Natural killer cell (primary cell): ENCODE results near the gene ALDH3B1. TPM values are rescaled to one million over a fixed set of nuclear protein-coding genes. Genes with fewer than 3 reads are reported as not detected.

Source experiments
- ATAC-seq, 3 donors: fragments of 150-1000 bp in 2 of 3; fragments of 200-7000 bp in 1 of 3; cut with Tn5 transposase; 1 replicate in 1 of 3; 2 replicates in 2 of 3; pipeline ENCODE4 v1.10.0; 2021; ENCODE audit warnings: mild to moderate bottlenecking in 2 of 3, moderate library complexity in 2 of 3
- DNase-seq, 2 donors: peaks; one replicate each; pipeline versions ENCODE4 v3.0.0 to v3.0.0-alpha.2; 2013 to 2021; ENCODE audit warnings: mixed read lengths in 1 of 2
- H3K27ac ChIP-seq: one replicate; pipeline ENCODE4 v1.5.1; 2013; ENCODE audit warnings: mild to moderate bottlenecking, low read length
- H3K27me3 ChIP-seq: one replicate; pipeline ENCODE4 v1.6.1; 2013; ENCODE audit warnings: low read length; ENCODE audit not compliant: control insufficient read depth, insufficient read depth
- H3K36me3 ChIP-seq: one replicate; pipeline ENCODE4 v1.6.1; 2013; ENCODE audit warnings: low read length; ENCODE audit not compliant: control insufficient read depth, insufficient read depth
- H3K4me1 ChIP-seq: one replicate; pipeline ENCODE4 v1.6.1; 2013; ENCODE audit warnings: low read length; ENCODE audit not compliant: control insufficient read depth, insufficient read depth
- H3K4me3 ChIP-seq: one replicate; pipeline ENCODE4 v1.5.1; 2013; ENCODE audit warnings: low read length
- H3K9me3 ChIP-seq: one replicate; pipeline ENCODE4 v1.6.1; 2013; ENCODE audit warnings: low read length; ENCODE audit not compliant: control insufficient read depth, insufficient read depth
- H3K27ac Mint-ChIP-seq, 2 donors: one replicate each; pipeline ENCODE4 v1.8.0; 2022; ENCODE audit warnings: mild to moderate bottlenecking in 2 of 2, mixed read lengths in 2 of 2, moderate library complexity in 1 of 2
- H3K27me3 Mint-ChIP-seq, 2 donors: one replicate each; pipeline ENCODE4 v1.8.0; 2022; ENCODE audit warnings: low read depth in 2 of 2, mixed read lengths in 2 of 2
- H3K36me3 Mint-ChIP-seq: one replicate; pipeline ENCODE4 v1.8.0; 2022; ENCODE audit warnings: mixed read lengths
- H3K4me1 Mint-ChIP-seq, 2 donors: one replicate each; pipeline ENCODE4 v1.8.0; 2022; ENCODE audit warnings: mixed read lengths in 2 of 2
- H3K4me3 Mint-ChIP-seq: one replicate; pipeline ENCODE4 v1.8.0; 2022; ENCODE audit warnings: mild to moderate bottlenecking, moderate library complexity, mixed read lengths
- H3K9me3 Mint-ChIP-seq, 2 donors: one replicate each; pipeline ENCODE4 v1.8.0; 2022; ENCODE audit warnings: mixed read lengths in 2 of 2
- CTCF ChIP-seq: fragments of 200-600 bp; IDR thresholded peaks from one replicate; pipeline ENCODE4 v1.8.0; 2022; ENCODE audit warnings: antibody characterized with exemption
- WGBS: methylation state at CpG from one replicate; pipeline ENCODE4 v1.1.7; 2013; ENCODE audit warnings: missing lambda C conversion rate; ENCODE audit not compliant: insufficient coverage; 5-methylcytosine and 5-hydroxymethylcytosine counted together
- intact Hi-C: fragments of 100-400 bp; cut with micrococcal nuclease; formaldehyde crosslinking; loops from one replicate; pipeline ENCODE4 v1.14.2; 2022
- total RNA-seq, 4 donors: library from RNA; stranded (reverse); fragments of 120-200 nt in 1 of 4; gene quantifications; one replicate each; pipeline versions ENCODE4 v1.2.3 to v1.2.4, GENCODE V29; 2013 to 2022

The ALDH3B1 gene
- total RNA-seq, 3 donors from 2014 or later (not counting 1 experiment from before 2014, with no cell fraction given) = 2.4 to 9.0 (median 4.0) TPM

GRCh38 chr11:68014157-68014946 is 4.2 kb downstream of the ALDH3B1 start:
- no peaks in the 10 kb centered on the region for H3K36me3 Mint-ChIP-seq
- Histone ChIP-seq H3K9me3 (no peaks in the 10 kb centered on the region), H3K4me1 (peaks cover 39% of the 10 kb centered on the region), H3K4me3 (no peak overlapping the region), H3K27me3 (no peaks in the 10 kb centered on the region), H3K36me3 (no peaks in the 10 kb centered on the region), H3K27ac (no peak overlapping the region)
- intact Hi-C loops = no loop called here
- H3K4me1 Mint-ChIP-seq = peaks cover 16 to 24% of the 10 kb centered on the region in 2 donors
- WGBS = 65% methylated on average over 16 of the region's 16 CpGs
- H3K27me3 Mint-ChIP-seq = no peaks in the 10 kb centered on the region
- no peak overlapping the region for H3K4me3 Mint-ChIP-seq
- no peak for DNase-seq
- no peak for TF ChIP-seq CTCF
- no peaks in the 10 kb centered on the region for H3K9me3 Mint-ChIP-seq
- no peak overlapping the region for H3K27ac Mint-ChIP-seq
- no peak for ATAC-seq

- no peak overlapping the region for H3K27ac Mint-ChIP-seq
- H3K9me3 Mint-ChIP-seq = no peaks in the 10 kb centered on the region
- no peak overlapping the region for H3K27ac ChIP-seq
- H3K9me3 ChIP-seq = no peaks in the 10 kb centered on the region
- H3K4me1 Mint-ChIP-seq = peaks cover 9 to 18% of the 10 kb centered on the region in 2 donors
- H3K4me3 Mint-ChIP-seq = no peak overlapping the region
- H3K36me3 ChIP-seq = no peaks in the 10 kb centered on the region
- intact Hi-C loops = no loop called here
- H3K36me3 Mint-ChIP-seq = no peaks in the 10 kb centered on the region
- H3K4me3 ChIP-seq = no peak overlapping the region
- TF ChIP-seq CTCF = no peak
- no peak for ATAC-seq
- WGBS = 86% methylated on average over 19 of the region's 19 CpGs
- no peak for DNase-seq
- no peaks in the 10 kb centered on the region for H3K27me3 Mint-ChIP-seq
- peaks cover 33% of the 10 kb centered on the region for H3K4me1 ChIP-seq
- H3K27me3 ChIP-seq = no peaks in the 10 kb centered on the region
Observed at GRCh38 chr11:68014947-68015447, 4.9 kb downstream of the ALDH3B1 start.

- TF ChIP-seq CTCF = no peak
- 96% methylated on average over 8 of the region's 8 CpGs for WGBS
- no peak overlapping the region for H3K27ac Mint-ChIP-seq
Observed at GRCh38 chr11:68015467-68015866, 5.3 kb downstream of the ALDH3B1 start.

More at GRCh38 chr11:68015467-68015866, 5.3 kb downstream of the ALDH3B1 start:
- no peaks in the 10 kb centered on the region for H3K36me3 Mint-ChIP-seq
- no peak overlapping the region for H3K27ac ChIP-seq
- H3K4me1 Mint-ChIP-seq = peaks cover 5 to 13% of the 10 kb centered on the region in 2 donors
- no peak overlapping the region for H3K4me3 ChIP-seq
- intact Hi-C loops = no loop called here
- peaks cover 28% of the 10 kb centered on the region for H3K4me1 ChIP-seq
- no peaks in the 10 kb centered on the region for H3K27me3 Mint-ChIP-seq
- no peaks in the 10 kb centered on the region for H3K9me3 Mint-ChIP-seq
- ATAC-seq (no peak), DNase-seq (no peak)
- no peaks in the 10 kb centered on the region for H3K27me3 ChIP-seq
- no peak overlapping the region for H3K4me3 Mint-ChIP-seq
- no peaks in the 10 kb centered on the region for H3K36me3 ChIP-seq
- no peaks in the 10 kb centered on the region for H3K9me3 ChIP-seq
